HepG2 (cell line): ENCODE measurements around the gene GABRR3. TPM values are rescaled to one million over a fixed set of nuclear protein-coding genes. Genes with fewer than 3 reads are reported as not detected.

Source experiments
- ATAC-seq: fragments of 200-7000 bp; cut with Tn5 transposase; 3 replicates; pipeline ENCODE4 v1.9.1; 2020; ENCODE audit warnings: mild to moderate bottlenecking, moderate library complexity
- BruUV-seq: library from RNA; stranded (reverse); fragments of 400-500 nt; replicated peaks from 2 replicates; lab custom pipeline; 2021; lab: Mats Ljungman, UMichigan
- CTCF ChIA-PET: fragments of 300-600 bp; formaldehyde crosslinking; extraction: SDS; loops from one replicate; lab custom pipeline; 2021; ENCODE audit warnings: low total read pairs, inconsistent platforms, low intra/inter-chr PET ratio; lab: Yijun Ruan, JAX
- POLR2A ChIA-PET: fragments of 350-600 bp; sonication (Branson Sonifier 250); formaldehyde crosslinking; loops from one replicate; lab custom pipeline; 2020; ENCODE audit warnings: antibody characterized with exemption, inconsistent platforms; lab: Yijun Ruan, JAX
- DNase-seq: peaks from one replicate; pipeline ENCODE4 v3.0.0-alpha.2; 2015; ENCODE audit warnings: low spot score
- FAIRE-seq: peaks from 3 replicates; lab custom pipeline; 2011; peaks lifted over from hg19 to GRCh38; lab: Jason Lieb, UNC
- H2AFZ ChIP-seq: one replicate; pipeline ENCODE4 v1.6.1; 2011; ENCODE audit warnings: low read length, inconsistent platforms
- H3K27ac ChIP-seq: fragments of 300-600 bp; 3 replicates; pipeline ENCODE4 v1.8.0; 2011; ENCODE audit warnings: mixed run types, mild to moderate bottlenecking, mixed read lengths, low read length, inconsistent platforms; ENCODE audit not compliant: insufficient read depth; ENCODE audit errors: extremely low read length
- H3K27me3 ChIP-seq, 2 experiments: fragments of 200-600 bp in 1 of 2; 2 replicates in 1 of 2; 3 replicates in 1 of 2; pipeline versions ENCODE4 v1.6.0 to v1.8.0; 2011; ENCODE audit warnings: low read length in 2 of 2, mild to moderate bottlenecking in 2 of 2, moderate library complexity in 2 of 2, inconsistent platforms in 1 of 2; ENCODE audit not compliant: insufficient read depth in 2 of 2, control insufficient read depth in 1 of 2
- H3K36me3 ChIP-seq, 2 experiments: fragments of 200-600 bp in 1 of 2; replicated peaks in 1 of 2; 2 replicates in 1 of 2; 3 replicates in 1 of 2; pipeline versions ENCODE4 v1.5.1 to v1.8.0; 2011; ENCODE audit warnings: low read length in 2 of 2, inconsistent platforms in 1 of 2; ENCODE audit not compliant: insufficient read depth in 2 of 2, control insufficient read depth in 1 of 2
- H3K4me1 ChIP-seq: 2 replicates; pipeline ENCODE4 v1.5.1; 2012; ENCODE audit warnings: low read length, inconsistent platforms; ENCODE audit not compliant: insufficient read depth
- H3K4me2 ChIP-seq: 2 replicates; pipeline ENCODE4 v1.6.0; 2011; ENCODE audit warnings: low read depth, low read length, inconsistent platforms
- H3K4me3 ChIP-seq, 3 experiments: fragments of 200-600 bp in 1 of 3; sonication (generic), shearing (Covaris generic) in 1 of 3; replicated peaks in 1 of 3; 2 replicates each; pipeline ENCODE4 v1.5.1; 2011 to 2016; ENCODE audit warnings: low read length in 3 of 3, inconsistent platforms in 2 of 3, low read depth in 2 of 3, mild to moderate bottlenecking in 2 of 3, control low read depth in 1 of 3, mixed read lengths in 1 of 3; ENCODE audit not compliant: insufficient read depth in 1 of 3
- H3K79me2 ChIP-seq: one replicate; pipeline ENCODE4 v1.6.1; 2011; ENCODE audit warnings: low read length, inconsistent platforms; ENCODE audit not compliant: insufficient read depth
- H3K9ac ChIP-seq: 2 replicates; pipeline ENCODE4 v1.6.0; 2011; ENCODE audit warnings: mild to moderate bottlenecking, low read depth, low read length, inconsistent platforms; ENCODE audit not compliant: insufficient read depth
- H3K9me3 ChIP-seq: 2 replicates; pipeline ENCODE4 v1.5.1; 2012; ENCODE audit warnings: mild to moderate bottlenecking, low read length
- H4K20me1 ChIP-seq: 2 replicates; pipeline ENCODE4 v1.6.0; 2011; ENCODE audit warnings: inconsistent platforms, mild to moderate bottlenecking, low read length, moderate library complexity; ENCODE audit not compliant: insufficient read depth
- HMG20A ChIP-seq: IDR thresholded peaks from 2 replicates; pipeline ENCODE4 v1.6.1; 2016; ENCODE audit warnings: borderline replicate concordance
- MXD4 ChIP-seq: IDR thresholded peaks from 2 replicates; pipeline ENCODE4 v1.6.1; 2016; ENCODE audit warnings: mild to moderate bottlenecking, missing biosample characterization, missing genetic modification reagents
- NR0B2 ChIP-seq: sonication (generic); formaldehyde crosslinking; IDR thresholded peaks from 2 replicates; pipeline ENCODE4 v1.4.0; 2020; ENCODE audit warnings: mild to moderate bottlenecking, missing genetic modification reagents
- PRDM15 ChIP-seq: sonication (generic); formaldehyde crosslinking; IDR thresholded peaks from 2 replicates; pipeline ENCODE4 v1.4.0; 2020; ENCODE audit warnings: missing genetic modification reagents
- REST ChIP-seq, 2 experiments: IDR thresholded peaks; 2 replicates each; pipeline ENCODE4 v1.6.1; 2011 to 2012; ENCODE audit warnings: low read length in 2 of 2, borderline replicate concordance in 1 of 2, low read depth in 1 of 2, mild to moderate bottlenecking in 1 of 2, moderate library complexity in 1 of 2
- RFX3 ChIP-seq: IDR thresholded peaks from 2 replicates; pipeline ENCODE4 v1.6.1; 2016; ENCODE audit warnings: missing biosample characterization, missing genetic modification reagents
- SIN3B ChIP-seq: fragments of 150-350 bp; IDR thresholded peaks from 2 replicates; pipeline ENCODE4 v1.6.1; 2014; ENCODE audit warnings: low read length
- STAG1 ChIP-seq: sonication (generic); formaldehyde crosslinking; IDR thresholded peaks from 2 replicates; pipeline ENCODE4 v1.4.0; 2020; ENCODE audit warnings: missing genetic modification reagents
- U2AF1 ChIP-seq: fragments of 200-400 bp; formaldehyde crosslinking; optimal IDR thresholded peaks from 2 replicates; pipeline ENCODE3; 2017; ENCODE audit warnings: mild to moderate bottlenecking, low read depth, low read length
- ZFP62 ChIP-seq: sonication (generic); formaldehyde crosslinking; IDR thresholded peaks from 2 replicates; pipeline ENCODE4 v1.4.0; 2020; ENCODE audit warnings: missing genetic modification reagents
- ZFP82 ChIP-seq: sonication (generic); formaldehyde crosslinking; IDR thresholded peaks from 2 replicates; pipeline ENCODE4 v1.5.1; 2020; ENCODE audit warnings: mild to moderate bottlenecking, missing genetic modification reagents, borderline replicate concordance
- ZNF567 ChIP-seq: sonication (generic); formaldehyde crosslinking; IDR thresholded peaks from 2 replicates; pipeline ENCODE4 v1.8.1; 2023; ENCODE audit warnings: mild to moderate bottlenecking, missing genetic modification reagents, borderline replicate concordance
- ZNF672 ChIP-seq: sonication (generic); formaldehyde crosslinking; IDR thresholded peaks from 2 replicates; pipeline ENCODE4 v1.8.1; 2022; ENCODE audit warnings: missing genetic modification reagents
- ZSCAN21 ChIP-seq: sonication (generic); formaldehyde crosslinking; IDR thresholded peaks from 2 replicates; pipeline ENCODE4 v1.8.0; 2022; ENCODE audit warnings: mild to moderate bottlenecking, missing genetic modification reagents, moderate library complexity, borderline replicate concordance
- WGBS: methylation state at CpG from one replicate; pipeline ENCODE4 v1.1.6; 2017; ENCODE audit warnings: low lambda C conversion rate; 5-methylcytosine and 5-hydroxymethylcytosine counted together
- in situ Hi-C: cut with HindIII; loops from 2 replicates; pipeline ENCODE4 v1.10.0; 2017; ENCODE audit warnings: low pct_unique_long_range_greater_than_20kb; ENCODE audit not compliant: extremely low pct_ligation_motif_present
- intact Hi-C: fragments of 100-400 bp; cut with micrococcal nuclease; formaldehyde crosslinking; loops from one replicate; pipeline ENCODE4 v1.10.0; 2022; ENCODE audit not compliant: unreplicated experiment
- polyA plus RNA-seq, 8 experiments: library from polyadenylated mRNA; depleted of rRNA in 3 of 8; stranded (reverse) in 7 of 8; unstranded in 1 of 8; fragments of >200 nt; fragmentation: Illumina TruSeq in 4 of 8; extraction: Trizol in 4 of 8; gene quantifications; 2 replicates each; pipeline versions ENCODE4 v1.2.1 to v1.2.3, GENCODE V29; 2011 to 2016; ENCODE audit warnings: low read depth in 4 of 8, missing spikeins in 1 of 8, mixed read lengths in 1 of 8; ENCODE audit not compliant: insufficient read depth in 1 of 8
- total RNA-seq, 5 experiments: library from RNA; depleted of rRNA; stranded (reverse); fragments of >200 nt; fragmentation: Illumina TruSeq; extraction: Trizol; gene quantifications; 2 replicates each; pipeline ENCODE4 v1.2.3, GENCODE V29; 2016; ENCODE audit warnings: low read depth in 1 of 5

The GABRR3 gene
- total and polyA plus RNA-seq, 2 of the 13 experiments (the other 11 are each of a cell fraction or from before 2014, with no cell fraction given), result 0.42 to 0.83 TPM

GRCh38 chr3:97990624-97991292 lies 44.4 kb downstream of the GABRR3 start:
- no peak overlapping the region for H2AFZ ChIP-seq
- FAIRE-seq, result no peak
- ATAC-seq, result no peak
- no peak overlapping the region for H3K4me2 ChIP-seq
- intact Hi-C loops (no loop called here), in situ Hi-C loops (no loop called here)
- no TSS peak for BruUV-seq
- H4K20me1 ChIP-seq, result no peaks in the 10 kb centered on the region
- H3K4me3 ChIP-seq, result no peak overlapping the region
- H3K79me2 ChIP-seq, result no peaks in the 10 kb centered on the region
- no peaks in the 10 kb centered on the region for H3K36me3 ChIP-seq
- 66% methylated on average over 2 of the region's 2 CpGs for WGBS
- TF ChIP-seq RFX3 (CRISPR knock-in tag) (no peak), ZNF672 (CRISPR knock-in tag) (no peak), ZFP62 (no peak), SIN3B (no peak), MXD4 (CRISPR knock-in tag) (no peak), ZFP82 (no peak), ZNF567 (CRISPR knock-in tag) (no peak), PRDM15 (CRISPR knock-in tag) (no peak), REST (IDR thresholded peaks at IDR 0.05; ENCODE audit: borderline replicate concordance in 1 of 2, low read depth in 1 of 2, low read length in 2 of 2) (no peak), ZSCAN21 (CRISPR knock-in tag) (no peak), HMG20A (CRISPR knock-in tag) (no peak), STAG1 (no peak), NR0B2 (CRISPR knock-in tag) (no peak), U2AF1 (no peak)
- H3K9ac ChIP-seq, result no peak overlapping the region
- no peak overlapping the region for H3K27ac ChIP-seq
- H3K9me3 ChIP-seq, result no peaks in the 10 kb centered on the region
- H3K27me3 ChIP-seq, result no peaks in the 10 kb centered on the region
- ChIA-PET CTCF (no interaction called here), POLR2A (no interaction called here)
- peaks cover 61% of the 10 kb centered on the region for H3K4me1 ChIP-seq
- DNase-seq, result no peak
